Peyer's patch (tissue), 4 donors: ENCODE results near the gene IQCB1.

ENCODE experiments used
- POLR2A ChIP-seq, 2 donors: fragments of 450-650 bp; IDR thresholded peaks; one replicate each; pipeline ENCODE4 v1.5.1; 2017; ENCODE audit warnings: antibody characterized with exemption in 2 of 2, mild to moderate bottlenecking in 2 of 2, moderate library complexity in 2 of 2
- TF ChIP-seq, protein P1 (sequence below), 6 experiments: fragments of 450-650 bp in 4 of 6; fragments of 200-600 bp in 2 of 6; sonication (generic) in 1 of 6; IDR thresholded peaks; one replicate each; pipeline ENCODE4 v1.5.1; 2017 to 2019; ENCODE audit warnings: antibody characterized with exemption in 6 of 6, mild to moderate bottlenecking in 3 of 6, moderate library complexity in 1 of 6

DNA sequence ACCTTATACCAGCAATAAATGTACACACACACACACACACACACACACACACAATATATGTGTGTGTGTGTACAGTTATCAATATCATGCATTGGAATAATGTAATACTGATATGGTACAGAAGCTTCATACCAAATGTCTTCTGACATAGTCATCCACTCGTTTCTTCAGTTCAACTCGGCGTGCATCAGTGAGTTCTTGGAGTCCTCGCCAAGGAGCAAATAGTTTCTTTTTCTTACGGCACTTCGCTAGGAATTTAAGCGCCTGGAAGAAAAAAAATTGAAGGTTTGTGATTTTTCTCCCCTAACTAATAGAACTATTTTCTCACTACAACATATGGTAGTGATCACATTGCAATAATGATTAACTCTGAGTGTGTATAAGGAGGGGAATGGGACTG, 53.2 kb downstream of the IQCB1 start:
- TF ChIP-seq, protein P1, sequence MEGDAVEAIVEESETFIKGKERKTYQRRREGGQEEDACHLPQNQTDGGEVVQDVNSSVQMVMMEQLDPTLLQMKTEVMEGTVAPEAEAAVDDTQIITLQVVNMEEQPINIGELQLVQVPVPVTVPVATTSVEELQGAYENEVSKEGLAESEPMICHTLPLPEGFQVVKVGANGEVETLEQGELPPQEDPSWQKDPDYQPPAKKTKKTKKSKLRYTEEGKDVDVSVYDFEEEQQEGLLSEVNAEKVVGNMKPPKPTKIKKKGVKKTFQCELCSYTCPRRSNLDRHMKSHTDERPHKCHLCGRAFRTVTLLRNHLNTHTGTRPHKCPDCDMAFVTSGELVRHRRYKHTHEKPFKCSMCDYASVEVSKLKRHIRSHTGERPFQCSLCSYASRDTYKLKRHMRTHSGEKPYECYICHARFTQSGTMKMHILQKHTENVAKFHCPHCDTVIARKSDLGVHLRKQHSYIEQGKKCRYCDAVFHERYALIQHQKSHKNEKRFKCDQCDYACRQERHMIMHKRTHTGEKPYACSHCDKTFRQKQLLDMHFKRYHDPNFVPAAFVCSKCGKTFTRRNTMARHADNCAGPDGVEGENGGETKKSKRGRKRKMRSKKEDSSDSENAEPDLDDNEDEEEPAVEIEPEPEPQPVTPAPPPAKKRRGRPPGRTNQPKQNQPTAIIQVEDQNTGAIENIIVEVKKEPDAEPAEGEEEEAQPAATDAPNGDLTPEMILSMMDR (IDR thresholded peaks at IDR 0.05) = no peak
- TF ChIP-seq POLR2A (IDR thresholded peaks at IDR 0.05) = no peak
